IPS DF 19.7 (cell line): Measurements from ENCODE around the gene SERPINA3.

Experiments
- DNase-seq: peaks from one replicate; pipeline ENCODE4 v3.0.0-alpha.2; 2013; ENCODE audit warnings: low read depth, low spot score

Gene SERPINA3

GRCh38 chr14:94612580-94613554 lies 676 bp downstream of the SERPINA3 start:
- no peak for DNase-seq

- no peak for DNase-seq
Observed at GRCh38 chr14:94613720-94614644, 1.8 kb downstream of the SERPINA3 start.

DNA sequence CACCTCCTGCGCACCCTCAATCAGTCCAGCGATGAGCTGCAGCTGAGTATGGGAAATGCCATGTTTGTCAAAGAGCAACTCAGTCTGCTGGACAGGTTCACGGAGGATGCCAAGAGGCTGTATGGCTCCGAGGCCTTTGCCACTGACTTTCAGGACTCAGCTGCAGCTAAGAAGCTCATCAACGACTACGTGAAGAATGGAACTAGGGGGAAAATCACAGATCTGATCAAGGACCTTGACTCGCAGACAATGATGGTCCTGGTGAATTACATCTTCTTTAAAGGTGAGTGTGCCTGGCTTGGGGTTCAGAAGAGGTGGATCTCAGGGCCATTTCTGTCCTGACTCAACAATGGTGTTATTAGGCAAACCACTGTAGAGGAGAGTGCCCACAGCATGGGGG lies 2.6 kb downstream of the SERPINA3 start:
- no peak for DNase-seq

DNA sequence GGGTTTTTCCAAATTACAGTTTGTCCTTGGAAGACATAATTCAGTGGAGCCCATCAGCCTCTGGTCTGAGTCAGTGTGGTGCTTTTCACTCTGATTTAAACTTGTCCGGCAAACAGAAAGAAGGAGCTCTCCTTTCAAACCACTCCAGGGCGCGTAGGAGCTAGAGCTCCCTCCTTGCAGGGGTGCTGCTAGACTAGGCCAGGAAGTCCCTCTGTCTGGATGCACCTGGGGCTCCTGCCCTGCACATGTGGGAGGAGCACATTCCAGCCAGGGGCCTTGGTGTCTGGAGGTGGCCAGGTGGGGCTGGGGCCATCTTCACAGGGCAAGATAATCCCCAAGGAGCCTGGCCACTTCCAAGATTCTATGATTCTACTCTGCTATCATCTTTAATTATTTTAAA lies 3.1 kb downstream of the SERPINA3 start:
- no peak for DNase-seq

GRCh38 chr14:94615823-94616570 lies 3.8 kb downstream of the SERPINA3 start:
- DNase-seq = no peak

DNA sequence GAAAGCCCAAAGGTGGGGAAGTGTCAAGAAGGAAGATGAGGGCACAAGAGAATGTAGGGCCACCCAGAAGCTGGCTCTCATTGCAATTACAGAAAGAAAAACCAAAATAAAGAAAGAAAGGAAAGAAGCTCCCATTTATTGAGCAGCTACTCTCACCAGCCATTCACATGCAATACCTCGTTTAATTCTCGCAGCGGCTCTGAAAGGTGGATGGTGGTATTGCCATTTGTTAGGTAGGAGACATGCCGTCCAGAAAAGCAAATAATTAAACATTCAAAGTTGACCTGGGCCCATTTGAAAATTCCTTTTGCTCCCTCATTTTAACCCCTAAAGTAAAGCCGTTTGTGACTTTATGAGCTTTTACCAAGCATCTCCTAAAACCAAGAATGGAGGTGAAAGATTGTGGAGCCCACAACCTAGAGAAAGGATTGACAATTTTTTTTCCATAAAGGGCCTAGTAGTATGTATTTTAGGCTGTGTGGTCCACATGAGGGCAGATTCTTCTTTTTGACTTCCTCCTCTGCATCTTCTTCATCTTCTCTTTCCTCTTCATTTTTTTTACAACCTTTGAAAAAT lies 5.3 kb downstream of the SERPINA3 start:
- no peak for DNase-seq

- no peak for DNase-seq
Observed at GRCh38 chr14:94617988-94618822, 6.0 kb downstream of the SERPINA3 start.

GRCh38 chr14:94619297-94619696 lies 7.1 kb downstream of the SERPINA3 start:
- DNase-seq = no peak

- no peak for DNase-seq
Observed at GRCh38 chr14:94620597-94620996, 8.4 kb downstream of the SERPINA3 start.

GRCh38 chr14:94621358-94622134 lies 9.4 kb downstream of the SERPINA3 start:
- DNase-seq = no peak

GRCh38 chr14:94622653-94623421 lies 10.6 kb downstream of the SERPINA3 start:
- DNase-seq = no peak

- no peak for DNase-seq
Observed at GRCh38 chr14:94623422-94623809, 11.2 kb downstream of the SERPINA3 start.

- no peak for DNase-seq
Observed at GRCh38 chr14:94623856-94624499, 11.8 kb downstream of the SERPINA3 start.

- DNase-seq = no peak
Observed at GRCh38 chr14:94624537-94625352, 12.6 kb downstream of the SERPINA3 start.

- no peak for DNase-seq
Observed at GRCh38 chr14:94625353-94625635, 13.1 kb downstream of the SERPINA3 start.

DNA sequence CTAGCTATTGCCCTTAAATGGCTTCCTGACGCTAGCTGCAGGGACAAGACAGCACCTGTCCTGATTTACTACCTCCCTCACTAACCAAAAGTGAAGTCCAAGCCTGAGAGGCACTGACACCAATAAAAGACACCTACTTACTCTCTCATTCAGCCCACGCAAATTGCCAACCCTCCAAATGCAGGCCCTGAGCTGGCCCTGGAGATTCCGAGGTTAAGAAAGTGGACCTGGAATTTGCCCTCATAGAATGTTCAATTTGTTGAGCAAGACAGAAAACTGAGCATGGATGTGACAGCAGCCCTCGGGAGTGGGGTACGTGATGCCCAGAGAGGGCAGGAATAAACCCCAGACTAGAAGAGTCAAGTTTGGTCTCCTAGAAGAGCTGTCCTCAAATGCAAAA lies 16.4 kb downstream of the SERPINA3 start:
- DNase-seq = no peak

DNA sequence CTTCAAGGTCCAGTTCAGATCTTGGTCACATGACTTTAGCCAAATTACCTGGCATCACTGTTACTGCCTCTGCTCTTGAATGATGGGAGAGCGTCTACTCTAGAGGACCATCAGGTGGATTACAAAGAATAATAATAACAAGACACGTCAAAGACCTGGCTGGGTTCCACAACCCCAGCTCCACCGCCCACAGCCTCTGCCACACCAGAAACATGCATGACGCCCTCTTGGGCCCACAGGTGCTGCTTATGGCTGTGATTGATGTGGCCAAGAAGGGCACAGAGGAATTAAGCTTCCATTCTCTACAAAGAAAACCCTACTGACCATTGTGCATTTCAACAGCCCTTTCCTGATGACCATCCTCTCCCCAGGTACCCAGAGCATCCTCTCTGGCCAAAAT lies 18.2 kb downstream of the SERPINA3 start:
- no peak for DNase-seq

DNA sequence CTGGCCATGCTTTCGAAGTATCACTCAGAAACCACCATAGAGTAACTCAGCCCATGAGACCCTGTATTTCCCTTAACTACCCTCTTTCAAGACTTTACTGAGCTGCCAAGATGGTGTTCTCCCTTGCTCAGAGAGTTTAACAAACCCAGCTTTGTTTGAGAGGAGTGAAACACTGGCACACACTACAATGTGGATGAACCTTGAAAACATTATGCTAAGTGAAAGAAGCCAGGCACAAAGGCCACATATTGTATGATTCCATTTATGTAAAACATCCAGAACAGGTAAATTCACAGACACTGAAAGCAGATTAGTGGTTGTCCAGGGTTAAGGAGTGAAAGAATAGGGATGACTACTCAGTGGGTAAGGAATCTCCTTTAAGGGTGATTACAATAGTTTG lies 18.9 kb downstream of the SERPINA3 start:
- no peak for DNase-seq
